GM12874 (cell line): Measurements from ENCODE around the gene PSD4.

Experiments
- TF ChIP-seq, protein P1 (sequence below): IDR thresholded peaks from 2 replicates; pipeline ENCODE4 v1.5.1; 2011; ENCODE audit warnings: low read depth, mild to moderate bottlenecking, control low read depth, low read length, moderate library complexity; ENCODE audit not compliant: insufficient read depth

The PSD4 gene

GRCh38 chr2:113137827-113138226 is 35.9 kb upstream of the PSD4 start:
- TF ChIP-seq, protein P1, sequence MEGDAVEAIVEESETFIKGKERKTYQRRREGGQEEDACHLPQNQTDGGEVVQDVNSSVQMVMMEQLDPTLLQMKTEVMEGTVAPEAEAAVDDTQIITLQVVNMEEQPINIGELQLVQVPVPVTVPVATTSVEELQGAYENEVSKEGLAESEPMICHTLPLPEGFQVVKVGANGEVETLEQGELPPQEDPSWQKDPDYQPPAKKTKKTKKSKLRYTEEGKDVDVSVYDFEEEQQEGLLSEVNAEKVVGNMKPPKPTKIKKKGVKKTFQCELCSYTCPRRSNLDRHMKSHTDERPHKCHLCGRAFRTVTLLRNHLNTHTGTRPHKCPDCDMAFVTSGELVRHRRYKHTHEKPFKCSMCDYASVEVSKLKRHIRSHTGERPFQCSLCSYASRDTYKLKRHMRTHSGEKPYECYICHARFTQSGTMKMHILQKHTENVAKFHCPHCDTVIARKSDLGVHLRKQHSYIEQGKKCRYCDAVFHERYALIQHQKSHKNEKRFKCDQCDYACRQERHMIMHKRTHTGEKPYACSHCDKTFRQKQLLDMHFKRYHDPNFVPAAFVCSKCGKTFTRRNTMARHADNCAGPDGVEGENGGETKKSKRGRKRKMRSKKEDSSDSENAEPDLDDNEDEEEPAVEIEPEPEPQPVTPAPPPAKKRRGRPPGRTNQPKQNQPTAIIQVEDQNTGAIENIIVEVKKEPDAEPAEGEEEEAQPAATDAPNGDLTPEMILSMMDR: no peak

GRCh38 chr2:113138428-113139322 is 35.1 kb upstream of the PSD4 start:
- TF ChIP-seq, protein P1: peak; percentile 67

DNA sequence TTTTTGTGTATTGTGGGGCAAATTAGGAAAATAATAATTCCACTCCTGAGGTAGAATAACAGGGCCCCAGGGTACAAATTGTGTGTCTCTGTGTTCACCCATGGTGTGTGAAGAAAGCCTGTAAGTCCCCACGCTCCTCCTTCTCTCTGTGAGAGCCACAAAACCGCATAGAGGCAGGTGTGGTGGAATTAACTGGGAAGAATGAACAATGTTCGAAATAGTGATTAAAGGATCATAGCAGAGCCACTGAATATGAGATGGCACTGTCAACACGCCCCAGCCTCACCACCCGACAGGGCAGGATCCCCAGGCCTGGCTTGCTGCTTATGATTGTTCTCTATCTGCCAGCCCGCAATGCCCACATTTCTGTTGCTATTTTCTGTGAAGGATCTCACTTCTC is 32.3 kb upstream of the PSD4 start:
- TF ChIP-seq, protein P1: no peak

GRCh38 chr2:113142290-113142689 is 31.5 kb upstream of the PSD4 start:
- TF ChIP-seq, protein P1: no peak

DNA sequence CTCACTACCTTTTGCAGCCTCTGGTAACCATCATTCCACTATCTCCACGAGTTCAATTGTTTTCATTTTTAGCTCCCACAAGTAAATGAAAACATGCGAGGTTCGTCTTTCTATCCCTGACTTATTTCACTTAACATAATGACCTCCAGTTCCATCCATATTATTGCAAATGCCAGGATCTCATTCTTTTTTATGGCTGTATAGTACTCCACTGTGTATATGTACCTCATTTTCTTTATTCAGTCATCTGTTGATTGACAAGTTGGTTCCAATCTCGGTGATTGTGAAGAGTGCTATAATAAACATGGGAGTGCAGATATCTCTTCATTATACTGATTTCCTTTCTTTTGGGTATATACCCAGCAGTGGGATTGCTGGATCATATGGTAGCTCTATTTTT is 29.5 kb upstream of the PSD4 start:
- TF ChIP-seq, protein P1: no peak

- TF ChIP-seq, protein P1: no peak
Observed at GRCh38 chr2:113148606-113149552, 24.9 kb upstream of the PSD4 start.
